ENCODE measurements around the gene ZNF593.

ZNF593 gene

DNA sequence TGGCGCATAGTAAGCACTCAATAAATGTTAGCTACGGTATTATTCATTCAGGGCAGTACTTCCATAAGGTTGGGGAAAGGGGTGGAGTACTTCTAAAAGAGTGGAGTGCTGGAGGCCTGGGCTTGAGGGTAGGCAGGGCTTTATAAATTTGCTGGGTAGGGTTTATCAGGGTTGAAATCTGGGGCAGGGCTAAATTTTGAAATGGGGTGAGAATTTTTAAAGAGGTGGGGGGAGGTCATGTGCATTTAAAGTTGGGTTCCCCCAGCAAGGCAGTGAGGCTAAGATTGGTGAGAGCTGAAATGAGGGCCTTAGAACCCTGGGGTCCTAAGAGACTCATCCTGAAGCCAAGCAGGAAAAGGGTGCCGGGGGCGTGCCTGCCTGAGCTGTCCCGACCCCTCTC, 30.7 kb downstream of the ZNF593 start:
- no peak for DNase-seq (ENCODE audit: low read depth in 2 of 2, low spot score in 1 of 2)

DNA sequence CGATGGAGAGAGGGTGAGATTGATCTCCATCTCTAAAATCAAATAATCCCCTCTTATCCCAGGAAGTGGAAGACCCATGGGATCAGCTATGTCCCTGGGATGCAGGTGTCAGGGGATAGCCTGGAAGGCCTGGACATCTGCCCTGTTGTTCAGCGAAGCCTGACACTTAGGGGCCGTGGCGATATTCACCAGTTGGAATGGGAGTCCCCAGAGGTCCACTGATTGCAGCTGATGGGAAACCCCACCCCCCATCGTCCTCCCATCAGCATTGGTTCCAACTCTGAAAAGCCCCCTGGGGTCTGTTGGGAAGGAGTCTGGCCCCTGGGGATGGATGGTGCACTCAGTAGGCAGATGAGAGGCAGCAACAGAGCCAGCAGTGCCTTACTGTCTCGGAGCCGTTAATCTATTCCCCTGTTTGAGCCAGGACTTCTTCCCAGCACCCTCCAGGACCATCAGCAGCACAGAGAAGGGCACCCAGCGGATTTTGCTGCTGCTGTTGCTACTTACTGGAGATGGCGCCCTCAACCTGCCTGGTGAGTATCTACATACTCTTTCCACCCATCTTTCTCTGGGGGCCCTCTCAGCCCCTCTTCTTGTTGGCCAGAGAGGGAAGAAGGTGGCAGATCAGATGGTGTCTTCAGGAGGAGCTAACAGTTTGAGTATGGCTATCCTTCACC, 34.1 kb downstream of the ZNF593 start:
- DNase-seq (ENCODE audit: low read depth in 2 of 2, low spot score in 1 of 2), result no peak

DNA sequence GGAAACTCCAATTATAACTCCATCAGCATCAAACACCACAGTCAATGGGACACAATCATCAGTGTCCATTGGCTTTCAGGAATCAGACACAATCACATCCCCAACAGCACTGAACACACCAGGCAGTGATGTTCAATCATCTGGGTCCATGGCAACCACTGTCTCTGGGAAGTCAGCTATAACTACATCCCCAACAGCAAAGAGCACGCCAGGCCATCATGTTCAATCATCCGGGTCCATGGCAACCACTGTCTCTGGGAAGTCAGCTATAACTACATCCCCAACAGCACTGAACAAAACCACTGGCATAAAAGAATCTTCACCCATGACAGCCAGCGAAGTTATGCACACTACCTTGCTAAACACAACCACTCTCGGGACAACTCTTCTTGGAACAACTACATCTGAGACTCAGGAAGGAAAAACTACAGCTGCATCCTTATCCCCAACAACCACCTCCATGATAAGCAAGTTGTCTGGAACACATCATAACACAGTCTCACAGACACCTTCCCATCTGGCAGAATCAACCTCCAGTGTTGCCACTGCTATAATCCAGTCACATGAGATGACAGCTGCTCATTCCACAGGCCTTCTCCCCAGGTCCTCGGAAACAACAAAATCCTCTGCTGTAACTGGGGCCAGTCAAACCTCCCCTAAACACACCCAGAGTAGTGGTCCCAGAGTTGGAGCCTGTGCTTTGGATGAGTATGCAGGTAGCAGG, 40.6 kb downstream of the ZNF593 start:
- no peak for DNase-seq (ENCODE audit: low read depth in 2 of 2, low spot score in 1 of 2)

DNA sequence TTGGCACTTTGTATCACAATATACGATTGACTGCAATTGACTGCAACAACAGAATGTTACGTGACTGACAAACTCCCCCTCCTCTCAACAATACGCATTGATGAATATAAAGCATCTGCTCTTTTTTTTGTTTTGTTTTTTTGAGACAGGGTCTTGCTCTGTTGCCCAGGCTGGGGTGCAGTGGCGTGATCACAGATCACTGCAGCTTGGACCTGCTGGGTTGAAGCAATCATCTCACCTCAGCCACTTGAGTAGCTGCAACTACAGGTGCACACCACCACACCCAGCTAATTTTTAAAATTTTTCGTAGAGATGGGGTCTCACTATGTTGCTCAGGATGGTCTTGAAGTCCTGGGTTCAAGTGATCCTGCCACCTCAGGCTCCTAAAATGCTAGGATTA, 43.0 kb downstream of the ZNF593 start:
- no peak for DNase-seq (ENCODE audit: low read depth in 2 of 2, low spot score in 1 of 2)

DNA sequence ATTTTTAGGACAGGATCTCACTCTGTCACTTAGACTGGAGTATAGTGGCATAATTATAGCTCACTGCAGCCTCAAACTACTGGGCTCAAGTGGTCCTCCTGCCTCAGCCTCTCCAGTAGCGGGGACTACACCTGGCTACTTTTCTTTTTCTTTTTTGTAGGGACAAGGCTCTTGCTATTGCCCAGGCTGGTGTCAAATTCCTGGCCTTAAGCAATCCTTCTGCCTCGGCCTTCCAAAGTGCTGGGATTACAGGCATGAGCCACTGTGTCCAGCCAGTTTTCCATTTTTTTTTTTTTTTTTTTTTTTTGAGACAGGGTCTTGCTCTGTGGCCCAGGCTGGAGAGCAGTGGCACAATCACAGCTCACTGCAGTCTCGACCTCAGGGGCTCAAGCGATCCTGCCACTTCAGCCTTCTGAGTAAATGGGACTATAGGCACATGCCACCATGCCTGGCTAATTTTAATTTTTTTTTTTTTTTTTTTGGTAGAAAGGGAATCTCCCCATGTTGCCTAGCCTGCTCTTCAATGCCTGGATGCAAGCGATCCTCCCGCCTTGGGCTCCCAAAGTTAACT, 43.7 kb downstream of the ZNF593 start:
- no peak for DNase-seq (ENCODE audit: low read depth in 2 of 2, low spot score in 1 of 2)

DNA sequence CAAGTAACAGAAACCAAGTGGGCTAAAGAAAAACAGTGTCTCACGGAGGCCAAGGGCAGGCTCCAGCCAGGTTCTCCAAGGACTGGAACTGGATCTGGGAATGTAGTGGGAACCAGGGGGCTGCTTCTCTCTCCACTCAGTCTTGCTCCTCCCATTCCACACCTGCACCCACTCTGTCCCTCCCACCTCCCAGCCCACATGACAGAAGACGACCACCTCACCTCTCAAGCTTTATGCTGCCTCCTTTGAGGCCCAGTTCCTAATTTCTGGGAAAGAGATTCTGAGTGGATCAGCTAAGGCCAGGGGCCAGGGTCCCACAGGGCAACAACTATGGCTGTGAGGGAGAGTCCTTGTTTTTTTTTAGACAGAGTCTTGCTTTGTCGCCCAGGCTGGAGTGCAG, 45.5 kb downstream of the ZNF593 start:
- no peak for DNase-seq (ENCODE audit: low read depth in 2 of 2, low spot score in 1 of 2)

DNA sequence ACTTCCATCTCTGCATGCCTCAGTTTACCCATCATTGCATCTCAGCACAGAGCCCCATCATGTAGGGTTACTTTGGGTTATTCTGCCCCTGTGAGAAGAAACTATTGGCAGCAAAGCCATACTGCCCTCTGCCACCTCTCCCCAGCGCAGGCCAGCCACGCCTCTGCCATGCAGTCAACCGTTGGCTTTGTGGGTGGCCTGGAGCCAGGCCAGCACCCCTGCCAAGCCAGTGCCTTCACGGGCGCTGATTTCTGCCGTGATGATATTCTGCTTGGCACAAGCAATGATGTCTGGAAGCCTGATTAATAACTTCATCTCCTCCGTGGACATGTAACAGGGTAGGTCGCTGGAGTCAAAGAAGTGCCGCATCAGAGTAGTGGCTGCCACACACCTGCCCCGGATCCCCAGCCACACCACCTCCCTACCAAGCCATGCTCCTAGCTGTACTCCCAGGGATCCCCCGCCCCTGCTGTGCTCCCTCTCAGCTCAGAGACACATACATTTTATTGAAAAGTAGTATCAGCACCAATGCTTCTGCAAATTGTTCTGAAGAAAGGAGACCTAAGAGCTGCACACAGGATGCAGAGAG, 49.3 kb downstream of the ZNF593 start:
- DNase-seq (ENCODE audit: low read depth in 2 of 2, low spot score in 1 of 2), result no peak
